SK-N-SH (cell line): ENCODE results near the gene NFKB2. TPM values are rescaled to one million over a fixed set of nuclear protein-coding genes. Genes with fewer than 3 reads are reported as not detected.

ENCODE experiments used
- CTCF ChIA-PET: fragments of 300-600, 350-600 bp; formaldehyde crosslinking; extraction: SDS; loops from one replicate; lab custom pipeline; 2021; lab: Yijun Ruan, JAX
- POLR2A ChIA-PET: fragments of 350-600 bp; sonication (Branson Sonifier 250); formaldehyde crosslinking; extraction: SDS; loops from one replicate; lab custom pipeline; 2020; ENCODE audit warnings: antibody characterized with exemption, inconsistent platforms; lab: Yijun Ruan, JAX
- DNase-seq: peaks from one replicate; pipeline ENCODE4 v3.0.0; 2012
- H2AFZ ChIP-seq: fragments of 200-600 bp; sonication (generic); 2 replicates; pipeline ENCODE4 v1.8.1; 2016; ENCODE audit warnings: antibody characterized with exemption, mild to moderate bottlenecking, low read depth
- H3F3A ChIP-seq: fragments of 200-600 bp; sonication (generic); replicated peaks from 2 replicates; pipeline ENCODE3; 2016; ENCODE audit warnings: antibody characterized with exemption, mild to moderate bottlenecking; ENCODE audit not compliant: insufficient read depth
- H3K27ac ChIP-seq, 2 experiments: fragments of 200-500 bp in 1 of 2; fragments of 200-600 bp in 1 of 2; sonication (Bioruptor generic) in 1 of 2; sonication (generic), shearing (Covaris generic) in 1 of 2; 2 replicates each; pipeline versions ENCODE4 v1.5.1 to v1.6.1; 2014 to 2016; ENCODE audit warnings: low read depth in 2 of 2, inconsistent platforms in 1 of 2, low read length in 1 of 2, mild to moderate bottlenecking in 1 of 2, mixed read lengths in 1 of 2
- H3K27me3 ChIP-seq: fragments of 200-600 bp; sonication (generic), shearing (Covaris generic); 2 replicates; pipeline ENCODE4 v1.6.1; 2016; ENCODE audit warnings: mixed run types; ENCODE audit not compliant: insufficient read depth
- H3K36me3 ChIP-seq, 2 experiments: fragments of 200-500 bp in 1 of 2; fragments of 200-600 bp in 1 of 2; sonication (Bioruptor generic) in 1 of 2; sonication (generic) in 1 of 2; replicated peaks in 1 of 2; 2 replicates each; pipeline versions ENCODE3 to v1.5.1; 2014 to 2016; ENCODE audit warnings: low read length in 1 of 2, mild to moderate bottlenecking in 1 of 2; ENCODE audit not compliant: insufficient read depth in 2 of 2, control insufficient read depth in 1 of 2
- H3K4me1 ChIP-seq, 2 experiments: fragments of 200-500 bp in 1 of 2; fragments of 200-600 bp in 1 of 2; sonication (Bioruptor generic) in 1 of 2; sonication (generic), shearing (Covaris generic) in 1 of 2; 2 replicates each; pipeline versions ENCODE4 v1.5.1 to v1.6.1; 2014 to 2016; ENCODE audit warnings: low read depth in 1 of 2, low read length in 1 of 2, mixed run types in 1 of 2; ENCODE audit not compliant: insufficient read depth in 2 of 2, control insufficient read depth in 1 of 2
- H3K4me2 ChIP-seq: fragments of 200-600 bp; sonication (generic), shearing (Covaris generic); 2 replicates; pipeline ENCODE4 v1.6.1; 2017; ENCODE audit warnings: mixed run types
- H3K4me3 ChIP-seq, 2 experiments: fragments of 200-500 bp in 1 of 2; fragments of 200-600 bp in 1 of 2; sonication (Bioruptor generic) in 1 of 2; sonication (generic), shearing (Covaris generic) in 1 of 2; 2 replicates each; pipeline versions ENCODE4 v1.5.1 to v1.8.1; 2014 to 2016; ENCODE audit warnings: low read depth in 2 of 2, inconsistent platforms in 1 of 2, low read length in 1 of 2, mild to moderate bottlenecking in 1 of 2, mixed read lengths in 1 of 2, moderate library complexity in 1 of 2
- H3K79me2 ChIP-seq: fragments of 200-600 bp; sonication (generic); 2 replicates; pipeline ENCODE4 v1.8.1; 2017; ENCODE audit warnings: mild to moderate bottlenecking; ENCODE audit not compliant: insufficient read depth
- H3K9ac ChIP-seq: fragments of 200-600 bp; sonication (generic); 2 replicates; pipeline ENCODE4 v1.6.1; 2017; ENCODE audit warnings: mixed run types
- H3K9me2 ChIP-seq: fragments of 200-600 bp; sonication (generic); 2 replicates; pipeline ENCODE4 v1.6.1; 2017; ENCODE audit warnings: mixed run types
- H3K9me3 ChIP-seq: fragments of 200-600 bp; sonication (generic); 2 replicates; pipeline ENCODE4 v1.6.1; 2017; ENCODE audit warnings: mixed run types, mild to moderate bottlenecking, moderate library complexity
- H4K20me1 ChIP-seq: fragments of 200-600 bp; sonication (generic); 2 replicates; pipeline ENCODE4 v1.6.1; 2017; ENCODE audit warnings: mild to moderate bottlenecking, mixed run types; ENCODE audit not compliant: insufficient read depth
- ELF1 ChIP-seq: IDR thresholded peaks from 2 replicates; pipeline ENCODE4 v1.4.0; 2012
- EP300 ChIP-seq, 2 experiments: IDR thresholded peaks; 2 replicates each; pipeline versions ENCODE4 v1.4.0 to v1.6.1; 2012; ENCODE audit warnings: borderline replicate concordance in 1 of 2, low read depth in 1 of 2, low read length in 1 of 2
- EZH2phosphoT487 ChIP-seq: fragments of 200-600 bp; sonication (generic); IDR thresholded peaks from 2 replicates; pipeline ENCODE4 v1.6.1; 2017; ENCODE audit warnings: low read depth, mixed run types, mild to moderate bottlenecking, antibody characterized with exemption, moderate library complexity, borderline replicate concordance
- FOSL2 ChIP-seq: IDR thresholded peaks from 2 replicates; pipeline ENCODE4 v1.4.0; 2012; ENCODE audit warnings: low read depth, mild to moderate bottlenecking, moderate library complexity, borderline replicate concordance
- FOXJ3 ChIP-seq: sonication (generic); formaldehyde crosslinking; IDR thresholded peaks from 2 replicates; pipeline ENCODE4 v1.5.1; 2020; ENCODE audit warnings: mild to moderate bottlenecking, missing genetic modification reagents
- FOXM1 ChIP-seq: IDR thresholded peaks from 2 replicates; pipeline ENCODE4 v1.4.0; 2012; ENCODE audit warnings: low read depth, mild to moderate bottlenecking
- GABPA ChIP-seq: IDR thresholded peaks from 2 replicates; pipeline ENCODE4 v1.4.0; 2012; ENCODE audit warnings: low read depth, mild to moderate bottlenecking
- GATA2 ChIP-seq: sonication (generic); formaldehyde crosslinking; IDR thresholded peaks from 2 replicates; pipeline ENCODE4 v1.5.0; 2020; ENCODE audit warnings: mild to moderate bottlenecking, missing genetic modification reagents
- IRF3 ChIP-seq: fragments of 150-350 bp; IDR thresholded peaks from 2 replicates; pipeline ENCODE4 v1.6.1; 2016; ENCODE audit warnings: mild to moderate bottlenecking, low read depth, low read length
- JUND ChIP-seq: IDR thresholded peaks from 2 replicates; pipeline ENCODE4 v1.4.0; 2012
- MAX ChIP-seq: IDR thresholded peaks from 2 replicates; pipeline ENCODE4 v1.4.0; 2012; ENCODE audit warnings: low read depth
- MEF2A ChIP-seq: IDR thresholded peaks from 2 replicates; pipeline ENCODE4 v1.4.0; 2012; ENCODE audit warnings: low read depth, borderline replicate concordance
- MXI1 ChIP-seq: IDR thresholded peaks from 2 replicates; pipeline ENCODE4 v1.6.1; 2012; ENCODE audit warnings: mild to moderate bottlenecking, low read depth, low read length, improper control_type of control experiment
- NFIC ChIP-seq: IDR thresholded peaks from 2 replicates; pipeline ENCODE4 v1.4.0; 2012; ENCODE audit warnings: borderline replicate concordance
- NRF1 ChIP-seq: IDR thresholded peaks from 2 replicates; pipeline ENCODE4 v1.6.1; 2012; ENCODE audit warnings: low read depth, mild to moderate bottlenecking, low read length
- POLR2AphosphoS5 ChIP-seq: IDR thresholded peaks from 2 replicates; pipeline ENCODE4 v1.6.1; 2012; ENCODE audit warnings: low read depth, low read length
- REST ChIP-seq: IDR thresholded peaks from 2 replicates; pipeline ENCODE4 v1.6.1; 2012; ENCODE audit warnings: mild to moderate bottlenecking, low read depth, low read length, moderate library complexity
- SIN3A ChIP-seq: IDR thresholded peaks from 2 replicates; pipeline ENCODE4 v1.6.1; 2012; ENCODE audit warnings: low read depth, mild to moderate bottlenecking, low read length, moderate library complexity, borderline replicate concordance
- TAF1 ChIP-seq: IDR thresholded peaks from 2 replicates; pipeline ENCODE4 v1.6.1; 2012; ENCODE audit warnings: low read depth, mild to moderate bottlenecking, low read length, moderate library complexity, borderline replicate concordance
- USF1 ChIP-seq: IDR thresholded peaks from 2 replicates; pipeline ENCODE4 v1.4.0; 2012; ENCODE audit warnings: low read depth, borderline replicate concordance
- YY1 ChIP-seq: IDR thresholded peaks from 2 replicates; pipeline ENCODE4 v1.4.0; 2012; ENCODE audit warnings: low read depth, mild to moderate bottlenecking
- WGBS: methylation state at CpG from one replicate; pipeline ENCODE4 v1.1.6; 2017; ENCODE audit warnings: low lambda C conversion rate; 5-methylcytosine and 5-hydroxymethylcytosine counted together
- polyA plus RNA-seq, 3 experiments: library from polyadenylated mRNA; depleted of rRNA; stranded (reverse); fragments of >200 nt; gene quantifications; 2 replicates each; pipeline ENCODE4 v1.2.3, GENCODE V29; 2012

Gene NFKB2
- polyA plus RNA-seq, 1 of the 3 experiments (the other 2 are of a cell fraction): 26.6 TPM

- no peak for TF ChIP-seq REST
- no peak for TF ChIP-seq NFIC
- TF ChIP-seq USF1: no peak
- TF ChIP-seq GATA2 (CRISPR knock-in tag): no peak
- TF ChIP-seq, all 33 proteins: peak for 0
Observed at GRCh38 chr10:102402512-102402896, 7.0 kb downstream of the NFKB2 start (continued).

GRCh38 chr10:102403115-102403514, 7.6 kb downstream of the NFKB2 start:
- Histone ChIP-seq H3K4me2 (no peak overlapping the region), H3K9ac (no peak overlapping the region), H3F3A (no peaks in the 10 kb centered on the region), H3K4me1 (peaks cover 0 to 10% of the 10 kb centered on the region in 2 experiments; a peak in 1 of 4 replicates), H3K27me3 (no peaks in the 10 kb centered on the region), H3K9me3 (no peaks in the 10 kb centered on the region), H2AFZ (no peak overlapping the region), H3K79me2 (no peaks in the 10 kb centered on the region), H3K27ac (no peak overlapping the region), H3K4me3 (no peak overlapping the region), H3K9me2 (no peaks in the 10 kb centered on the region), H4K20me1 (no peaks in the 10 kb centered on the region), H3K36me3 (no peaks in the 10 kb centered on the region)
- TF ChIP-seq REST (no peak), USF1 (no peak), NRF1 (no peak), FOXM1 (no peak), MEF2A (no peak), FOXJ3 (CRISPR knock-in tag) (no peak), EZH2phosphoT487 (no peak), TAF1 (no peak), EP300 (IDR thresholded peaks at IDR 0.05; ENCODE audit: borderline replicate concordance in 1 of 2, low read depth in 1 of 2, low read length in 1 of 2) (no peak), YY1 (no peak), GATA2 (CRISPR knock-in tag) (no peak), MXI1 (no peak), ELF1 (no peak), IRF3 (no peak), SIN3A (no peak), POLR2AphosphoS5 (no peak), MAX (no peak), GABPA (no peak), FOSL2 (no peak), JUND (no peak)
- WGBS: 66% methylated on average over 3 of the region's 13 CpGs
- ChIA-PET POLR2A (interaction anchor here (0.6 to 1.4 kb wide), 3 partner anchors 19 to 381 kb away, joined by 3 to 5 read pairs (median 4); no protein-coding TSS in a partner anchor), CTCF (interaction anchor here (0.6 to 16.5 kb wide), 19 partner anchors 9 to 256 kb away, joined by 3 to 359 read pairs (median 4); partner anchors contain the start of genes CUEDC2, ELOVL3, FBXL15 and NFKB2)
- no peak for DNase-seq
